Spleen (tissue), 11 donors: ENCODE results near the gene PIPOX. TPM values are rescaled to one million over a fixed set of nuclear protein-coding genes. Genes with fewer than 3 reads are reported as not detected.

Source experiments
- DNase-seq: peaks from one replicate; pipeline ENCODE4 v3.0.0-alpha.2; 2020
- H3K27ac ChIP-seq, 8 donors: fragments of 200-600 bp; sonication (generic) in 7 of 8; 1 replicate in 4 of 8; 2 replicates in 4 of 8; pipeline versions ENCODE4 v1.5.0 to v1.8.0; 2016 to 2021; ENCODE audit warnings: inconsistent platforms in 4 of 8, mild to moderate bottlenecking in 4 of 8, moderate library complexity in 1 of 8
- H3K27me3 ChIP-seq, 7 donors: fragments of 200-600 bp; sonication (generic) in 6 of 7; replicated peaks in 1 of 7; 1 replicate in 4 of 7; 2 replicates in 3 of 7; pipeline versions ENCODE4 v1.5.0 to v1.8.0; 2016 to 2021; ENCODE audit warnings: inconsistent platforms in 3 of 7, mild to moderate bottlenecking in 1 of 7
- H3K36me3 ChIP-seq, 6 donors: fragments of 200-600 bp; sonication (generic) in 5 of 6; 1 replicate in 4 of 6; 2 replicates in 2 of 6; pipeline versions ENCODE4 v1.5.0 to v1.8.0; 2016 to 2021; ENCODE audit warnings: inconsistent platforms in 2 of 6
- H3K4me1 ChIP-seq, 6 donors: fragments of 200-600 bp; sonication (generic) in 5 of 6; 1 replicate in 3 of 6; 2 replicates in 3 of 6; pipeline versions ENCODE4 v1.5.0 to v1.8.0; 2016 to 2021; ENCODE audit warnings: inconsistent platforms in 3 of 6
- H3K4me3 ChIP-seq, 8 donors: fragments of 200-600 bp; sonication (generic) in 7 of 8; 1 replicate in 4 of 8; 2 replicates in 4 of 8; pipeline versions ENCODE4 v1.5.0 to v1.8.0; 2016 to 2021; ENCODE audit warnings: inconsistent platforms in 4 of 8, mild to moderate bottlenecking in 4 of 8, moderate library complexity in 2 of 8
- H3K9me3 ChIP-seq, 8 donors: fragments of 200-600 bp; sonication (generic) in 7 of 8; 1 replicate in 4 of 8; 2 replicates in 4 of 8; pipeline versions ENCODE4 v1.5.0 to v1.8.0; 2016 to 2021; ENCODE audit warnings: inconsistent platforms in 4 of 8
- CTCF ChIP-seq, 11 experiments: fragments of 200-600 bp in 7 of 11; fragments of 450-650 bp in 4 of 11; sonication (generic) in 4 of 11; IDR thresholded peaks in 8 of 11; conservative IDR thresholded peaks in 3 of 11; 1 replicate in 7 of 11; 2 replicates in 4 of 11; pipeline versions ENCODE4 v1.4.0 to v1.8.0; 2016 to 2021; ENCODE audit warnings: antibody characterized with exemption in 11 of 11, inconsistent platforms in 4 of 11, mild to moderate bottlenecking in 1 of 11
- POLR2A ChIP-seq, 3 donors: fragments of 450-650 bp; IDR thresholded peaks; one replicate each; pipeline ENCODE4 v1.5.1; 2017; ENCODE audit warnings: antibody characterized with exemption in 3 of 3, mild to moderate bottlenecking in 1 of 3
- POLR2AphosphoS5 ChIP-seq, 3 donors: sonication (generic); formaldehyde crosslinking; IDR thresholded peaks; one replicate each; pipeline ENCODE4 v1.5.1; 2017; ENCODE audit warnings: antibody characterized with exemption in 3 of 3
- WGBS, 5 donors: extraction: QIAGEN DNeasy Blood & Tissue Kit in 3 of 5; methylation state at CpG; one replicate each; pipeline versions ENCODE4 v1.1.5 to v1.1.7; 2013 to 2018; 5-methylcytosine and 5-hydroxymethylcytosine counted together
- intact Hi-C: fragments of 100-400 bp; cut with DNase I; formaldehyde crosslinking; loops from one replicate; pipeline ENCODE4 v1.15.0; 2023; ENCODE audit warnings: low total_unique reads
- polyA plus RNA-seq, 3 donors: library from polyadenylated mRNA; stranded (reverse); fragments of 200-250 nt; gene quantifications; one replicate each; pipeline ENCODE4 v1.2.1, GENCODE V29; 2013
- total RNA-seq, 7 donors: library from RNA; depleted of rRNA in 3 of 7; stranded (reverse); fragments of >200 nt in 3 of 7; fragmentation: NEBNext Ultra II Directional in 4 of 7; extraction: Animal tissue kit (Norgen Biotek cat#: 25700) in 4 of 7; gene quantifications; one replicate each; pipeline versions ENCODE4 v1.1.0 to v1.2.1, GENCODE V29; 2016 to 2021
- donor health status: healthy with polysubstance abuse.
- donor health status: DM: no; HTN: no; CAD: no; lungs with moderate emphysema.
- donor health status: DM: no; HTN: no; CAD: no.
- donor health status: Bipolar disorder and iron deficiency.
- donor health status: healthy.
- donor health status: DM: no; HTN: no; CAD: no.
- donor health status: DM: yes; HTN: yes; CAD: no.

Gene PIPOX
- total and polyA plus RNA-seq, 10 donors: 0.64 to 8.3 (median 4.7) TPM

- H3K36me3 ChIP-seq: no peaks in the 10 kb centered on the region
- H3K27me3 ChIP-seq: peaks cover 6 to 66% (median 47%) of the 10 kb centered on the region in 7 donors
- DNase-seq: no peak
- H3K4me1 ChIP-seq: peaks cover 0 to 14% (median 7%) of the 10 kb centered on the region in 6 donors
- H3K9me3 ChIP-seq: no peaks in the 10 kb centered on the region
- H3K27ac ChIP-seq: no peak overlapping the region
- intact Hi-C loops: no loop called here
- no peak for TF ChIP-seq POLR2A (IDR thresholded peaks at IDR 0.05)
- TF ChIP-seq POLR2AphosphoS5 (IDR thresholded peaks at IDR 0.05): no peak
- no peak for TF ChIP-seq CTCF (IDR thresholded peaks at IDR 0.05 in 8 of 11, conservative IDR thresholded peaks at IDR 0.05 in 3 of 11)
- 58 to 74% (median 70%) methylated on average over 12 of the region's 12 CpGs for WGBS, 5 donors
- no peak overlapping the region for H3K4me3 ChIP-seq
Measured at GRCh38 chr17:29003289-29003688, 39.7 kb upstream of the PIPOX start.

GRCh38 chr17:29004081-29004692 lies 38.8 kb upstream of the PIPOX start:
- H3K27me3 ChIP-seq: peaks cover 6 to 70% (median 47%) of the 10 kb centered on the region in 7 donors
- no peaks in the 10 kb centered on the region for H3K36me3 ChIP-seq
- no peak overlapping the region for H3K27ac ChIP-seq
- 47 to 57% (median 57%) methylated on average over 18 to 20 of the region's 20 CpGs for WGBS, 5 donors
- TF ChIP-seq POLR2AphosphoS5 (IDR thresholded peaks at IDR 0.05) (no peak), POLR2A (IDR thresholded peaks at IDR 0.05) (no peak), CTCF (IDR thresholded peaks at IDR 0.05 in 8 of 11, conservative IDR thresholded peaks at IDR 0.05 in 3 of 11) (no peak)
- intact Hi-C loops: no loop called here
- H3K4me1 ChIP-seq: peaks cover 0 to 14% (median 7%) of the 10 kb centered on the region in 6 donors
- no peaks in the 10 kb centered on the region for H3K9me3 ChIP-seq
- H3K4me3 ChIP-seq: no peak overlapping the region
- no peak for DNase-seq

GRCh38 chr17:29005936-29006511 lies 36.9 kb upstream of the PIPOX start, which contains the start of gene SEZ6:
Gene SEZ6, minus strand, starts transcription at chr17:29006033. Its CDS starts 164 bp downstream, at chr17:29005869.
- H3K36me3 ChIP-seq: no peaks in the 10 kb centered on the region
- H3K27ac ChIP-seq: no peak within 1 kb of the TSS
- H3K4me3 ChIP-seq: peak within 1 kb of the TSS in 2 of 8 donors; percentile 13 to 45
- DNase-seq: peak; percentile 84
- peaks cover 0 to 14% (median 7%) of the 10 kb centered on the region in 6 donors for H3K4me1 ChIP-seq
- peaks cover 6 to 89% (median 47%) of the 10 kb centered on the region in 7 donors for H3K27me3 ChIP-seq
- TF ChIP-seq POLR2AphosphoS5 (IDR thresholded peaks at IDR 0.05) (peak in 1 of 3 donors; percentile 46), CTCF (IDR thresholded peaks at IDR 0.05 in 8 of 11, conservative IDR thresholded peaks at IDR 0.05 in 3 of 11) (peak in 3 of 11 experiments; percentile 17 to 22 (median 21)), POLR2A (IDR thresholded peaks at IDR 0.05) (no peak)
- intact Hi-C loops: no loop called here
- H3K9me3 ChIP-seq: no peaks in the 10 kb centered on the region
- 5 to 25% (median 6%) methylated on average over 10 to 43 of the region's 43 CpGs for WGBS, 5 donors

- no peak for TF ChIP-seq POLR2A (IDR thresholded peaks at IDR 0.05)
- no peak for TF ChIP-seq CTCF (IDR thresholded peaks at IDR 0.05 in 8 of 11, conservative IDR thresholded peaks at IDR 0.05 in 3 of 11)
- TF ChIP-seq POLR2AphosphoS5 (IDR thresholded peaks at IDR 0.05): no peak
- Histone ChIP-seq H3K9me3 (no peaks in the 10 kb centered on the region), H3K4me1 (peaks cover 0 to 14% (median 7%) of the 10 kb centered on the region in 6 donors), H3K36me3 (no peaks in the 10 kb centered on the region), H3K4me3 (no peak overlapping the region), H3K27me3 (peaks cover 6 to 88% (median 47%) of the 10 kb centered on the region in 7 donors), H3K27ac (no peak overlapping the region)
- DNase-seq: no peak
- intact Hi-C loops: no loop called here
- WGBS, 5 donors: 20 to 42% (median 31%) methylated on average over 2 of the region's 2 CpGs
Measured at GRCh38 chr17:29007456-29007855, 35.5 kb upstream of the PIPOX start.
